SK-N-SH (cell line): ENCODE results near the gene PDE9A.

Experiments used
- ELF1 ChIP-seq: IDR thresholded peaks from 2 replicates; pipeline ENCODE4 v1.4.0; 2012
- FOSL2 ChIP-seq: IDR thresholded peaks from 2 replicates; pipeline ENCODE4 v1.4.0; 2012; ENCODE audit warnings: low read depth, mild to moderate bottlenecking, moderate library complexity, borderline replicate concordance
- GATA2 ChIP-seq: sonication (generic); formaldehyde crosslinking; IDR thresholded peaks from 2 replicates; pipeline ENCODE4 v1.5.0; 2020; ENCODE audit warnings: mild to moderate bottlenecking, missing genetic modification reagents
- POLR2AphosphoS5 ChIP-seq: IDR thresholded peaks from 2 replicates; pipeline ENCODE4 v1.6.1; 2012; ENCODE audit warnings: low read depth, low read length
- RXRA ChIP-seq: IDR thresholded peaks from 2 replicates; pipeline ENCODE4 v1.4.0; 2012; ENCODE audit warnings: low read depth, mild to moderate bottlenecking, borderline replicate concordance
- TCF12 ChIP-seq: IDR thresholded peaks from 2 replicates; pipeline ENCODE4 v1.4.0; 2012
- TF ChIP-seq, protein P1 (sequence below): fragments of 200-600 bp; sonication (generic); IDR thresholded peaks from 2 replicates; pipeline ENCODE4 v1.6.1; 2017; ENCODE audit warnings: antibody characterized with exemption, mild to moderate bottlenecking, moderate library complexity
- TF ChIP-seq, protein P2 (sequence below): IDR thresholded peaks from 2 replicates; pipeline ENCODE4 v1.4.0; 2012; ENCODE audit warnings: low read depth, borderline replicate concordance

DNA sequence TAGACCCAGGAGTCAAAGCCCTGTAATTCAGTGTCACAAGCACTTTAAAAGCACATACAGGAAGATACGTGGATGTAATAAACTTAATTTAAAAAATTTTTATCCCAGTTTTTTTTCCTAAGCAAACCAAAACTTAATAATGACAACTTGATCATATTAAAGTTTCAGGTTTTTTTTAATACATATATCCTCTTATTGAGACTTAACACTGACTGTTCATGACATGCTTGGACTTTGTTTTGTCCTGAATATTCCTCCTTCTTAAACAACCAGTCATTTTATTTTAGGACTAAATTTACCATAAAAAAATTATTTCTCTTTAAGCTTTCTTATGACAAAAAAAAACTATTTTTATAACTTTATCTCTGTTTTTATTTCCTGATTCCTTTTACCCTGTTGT, 161.8 kb downstream of the PDE9A start:
- TF ChIP-seq, protein P1, sequence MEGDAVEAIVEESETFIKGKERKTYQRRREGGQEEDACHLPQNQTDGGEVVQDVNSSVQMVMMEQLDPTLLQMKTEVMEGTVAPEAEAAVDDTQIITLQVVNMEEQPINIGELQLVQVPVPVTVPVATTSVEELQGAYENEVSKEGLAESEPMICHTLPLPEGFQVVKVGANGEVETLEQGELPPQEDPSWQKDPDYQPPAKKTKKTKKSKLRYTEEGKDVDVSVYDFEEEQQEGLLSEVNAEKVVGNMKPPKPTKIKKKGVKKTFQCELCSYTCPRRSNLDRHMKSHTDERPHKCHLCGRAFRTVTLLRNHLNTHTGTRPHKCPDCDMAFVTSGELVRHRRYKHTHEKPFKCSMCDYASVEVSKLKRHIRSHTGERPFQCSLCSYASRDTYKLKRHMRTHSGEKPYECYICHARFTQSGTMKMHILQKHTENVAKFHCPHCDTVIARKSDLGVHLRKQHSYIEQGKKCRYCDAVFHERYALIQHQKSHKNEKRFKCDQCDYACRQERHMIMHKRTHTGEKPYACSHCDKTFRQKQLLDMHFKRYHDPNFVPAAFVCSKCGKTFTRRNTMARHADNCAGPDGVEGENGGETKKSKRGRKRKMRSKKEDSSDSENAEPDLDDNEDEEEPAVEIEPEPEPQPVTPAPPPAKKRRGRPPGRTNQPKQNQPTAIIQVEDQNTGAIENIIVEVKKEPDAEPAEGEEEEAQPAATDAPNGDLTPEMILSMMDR, result no peak
- TF ChIP-seq ELF1 (no peak), POLR2AphosphoS5 (no peak), GATA2 (CRISPR knock-in tag) (no peak), TCF12 (no peak), RXRA (no peak), FOSL2 (no peak)
- TF ChIP-seq, protein P2, sequence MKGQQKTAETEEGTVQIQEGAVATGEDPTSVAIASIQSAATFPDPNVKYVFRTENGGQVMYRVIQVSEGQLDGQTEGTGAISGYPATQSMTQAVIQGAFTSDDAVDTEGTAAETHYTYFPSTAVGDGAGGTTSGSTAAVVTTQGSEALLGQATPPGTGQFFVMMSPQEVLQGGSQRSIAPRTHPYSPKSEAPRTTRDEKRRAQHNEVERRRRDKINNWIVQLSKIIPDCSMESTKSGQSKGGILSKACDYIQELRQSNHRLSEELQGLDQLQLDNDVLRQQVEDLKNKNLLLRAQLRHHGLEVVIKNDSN, result no peak
